Fibroblast of skin of abdomen (primary cell): ENCODE results near the gene ZNF230.

Source experiments
- DNase-seq: peaks from one replicate; pipeline ENCODE4 v3.0.0-alpha.2; 2013

ZNF230 gene

GRCh38 chr19:44042147-44042546 is 39.4 kb downstream of the ZNF230 start:
- no peak for DNase-seq

GRCh38 chr19:44050740-44051649 is 48.2 kb downstream of the ZNF230 start:
- no peak for DNase-seq

DNA sequence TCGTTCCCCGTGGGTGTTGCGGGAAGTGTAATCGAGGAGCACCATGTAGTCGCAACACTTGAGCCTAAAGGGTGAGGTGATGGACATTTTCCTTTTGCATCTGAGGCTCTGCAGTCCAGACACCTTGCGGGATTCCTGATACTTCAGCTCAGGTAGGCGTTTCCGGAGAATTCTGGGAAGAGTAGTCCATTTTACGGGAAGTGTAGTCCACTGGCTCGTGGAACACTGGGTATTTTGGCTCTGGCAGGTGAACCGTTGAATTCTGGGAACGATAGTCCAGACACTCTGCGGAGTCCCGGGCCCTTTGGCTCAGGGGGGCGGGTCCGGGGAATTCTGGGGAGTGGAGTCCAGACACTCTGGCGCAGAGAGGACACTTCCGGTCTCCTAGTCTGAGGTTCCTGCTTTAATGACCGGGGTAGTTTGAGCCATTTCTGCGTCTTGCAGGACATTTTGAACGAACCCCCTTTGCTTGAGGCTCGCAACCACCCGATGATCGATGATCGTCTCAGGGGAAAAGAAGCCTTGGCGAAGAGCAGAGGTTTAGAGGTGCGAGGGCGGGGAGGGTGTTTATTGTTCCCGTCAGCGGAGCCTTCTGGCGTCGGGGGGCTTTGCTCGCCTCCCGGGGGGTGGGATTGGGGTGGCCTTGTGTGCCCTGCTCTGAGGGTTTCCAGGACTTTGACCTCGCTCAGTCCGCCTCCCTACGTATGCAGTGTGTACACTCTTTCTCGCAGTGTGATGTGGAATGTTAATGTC is 49.1 kb downstream of the ZNF230 start, which contains the start of gene ZNF223:
Gene ZNF223, plus strand, starts transcription at position 387 of the 753 bp plus-strand sequence. CDS start 3,141 bp downstream, outside the sequence.
- DNase-seq, result peak; percentile 94

DNA sequence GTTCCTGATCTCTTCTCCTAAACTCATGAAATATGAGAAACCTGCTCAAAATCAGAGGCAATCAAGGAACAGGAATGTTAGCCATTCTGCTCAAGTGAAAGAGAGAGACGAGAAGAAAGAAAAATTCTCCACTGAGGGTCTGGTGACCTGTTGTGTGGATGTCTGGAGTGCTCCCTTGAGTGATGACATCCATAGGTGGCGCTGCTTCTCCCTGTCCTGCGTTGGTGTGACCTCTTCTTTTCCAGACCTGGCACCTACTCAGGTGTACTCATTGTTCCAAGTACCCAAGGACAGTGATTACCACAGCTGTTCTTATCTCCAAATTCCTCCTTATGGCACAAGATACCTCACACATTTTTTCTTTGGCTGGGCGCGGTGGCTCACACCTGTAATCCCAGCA is 53.1 kb downstream of the ZNF230 start:
- no peak for DNase-seq

- DNase-seq, result no peak
These were observed 56.5 kb downstream of the ZNF230 start for GRCh38 chr19:44059229-44059628.

DNA sequence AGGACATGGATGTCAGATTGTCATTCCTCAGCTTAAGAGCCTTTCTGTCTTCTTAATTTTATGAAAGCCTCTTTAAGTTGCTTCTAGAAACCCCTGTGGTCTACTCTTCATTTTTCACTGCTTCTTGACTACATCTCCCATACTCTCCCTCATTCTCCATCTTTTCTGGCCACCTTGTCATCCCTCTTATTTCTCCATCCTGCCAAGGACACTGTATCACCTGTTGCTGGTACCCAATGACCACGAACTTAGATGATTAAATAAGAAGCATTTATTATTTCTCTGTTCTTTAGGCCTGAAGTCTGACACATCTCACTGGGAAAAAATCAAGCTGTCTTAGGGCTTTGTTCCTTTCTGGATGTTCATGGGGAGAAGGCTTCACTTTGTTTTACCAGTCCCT is 58.3 kb downstream of the ZNF230 start:
- DNase-seq, result no peak
